HG03521 (cell line): ENCODE measurements around the gene MAML2.
A peak's percentile ranks its signal among the peaks of the same experiment; 100 is the strongest.

Experiments
- ATAC-seq: cut with Tn5 transposase; IDR thresholded peaks from one replicate; pipeline ENCODE4 v1.9.1; 2021; ENCODE audit warnings: mild to moderate bottlenecking, moderate library complexity; ENCODE audit not compliant: unreplicated experiment

Gene MAML2

DNA sequence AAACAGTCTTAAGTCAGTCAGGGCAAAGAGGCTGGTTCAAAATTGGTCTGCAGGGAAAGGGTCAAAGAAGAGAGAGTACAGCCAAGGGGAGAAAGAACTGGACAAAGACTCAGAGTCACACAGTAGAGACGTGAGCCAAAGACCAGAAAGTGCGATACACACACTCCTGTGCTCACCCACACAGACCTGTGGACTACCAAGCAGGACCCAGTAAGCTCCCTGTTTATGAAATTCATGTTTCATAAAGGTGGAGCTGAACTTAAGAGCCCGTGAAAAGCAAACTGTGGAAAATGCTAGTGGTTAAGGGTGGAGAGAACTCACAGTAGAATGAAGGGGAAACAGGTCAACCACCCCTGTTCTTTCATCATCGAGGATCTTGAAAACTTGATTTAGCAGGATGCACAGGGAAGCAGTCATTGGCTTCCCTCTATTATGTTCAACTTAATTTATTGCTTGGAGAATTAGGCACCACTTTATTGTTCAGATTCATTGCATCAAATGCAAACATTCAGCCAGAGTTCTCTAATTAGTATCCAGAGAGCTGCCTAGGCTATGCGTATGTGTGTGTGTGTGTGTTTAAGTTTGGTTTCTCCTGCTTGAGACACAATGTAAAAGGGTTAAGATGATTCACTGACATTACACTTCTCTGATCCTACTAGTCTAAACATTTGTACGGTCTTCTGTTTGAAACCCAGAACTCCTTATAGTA lies 258.2 kb downstream of the MAML2 start:
- no peak for ATAC-seq

DNA sequence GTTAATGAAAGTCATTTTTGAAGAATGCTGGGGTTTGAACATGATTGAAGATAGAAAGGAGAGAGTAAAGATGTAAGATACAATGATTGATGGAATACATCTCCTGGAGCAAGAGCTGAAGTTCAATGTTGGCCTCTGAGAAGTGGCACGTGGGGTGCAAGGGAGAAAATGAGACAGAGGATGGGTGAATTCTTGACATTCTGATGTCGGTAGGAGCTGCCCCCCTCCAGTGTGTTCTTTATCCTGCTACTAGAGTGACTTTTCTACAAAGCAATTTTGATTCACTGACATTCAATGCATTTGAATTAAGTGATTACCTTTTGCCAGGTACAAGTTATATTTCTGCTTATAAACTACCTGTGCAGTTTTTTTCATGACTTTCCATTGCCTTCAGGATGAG lies 260.1 kb downstream of the MAML2 start:
- ATAC-seq = no peak

DNA sequence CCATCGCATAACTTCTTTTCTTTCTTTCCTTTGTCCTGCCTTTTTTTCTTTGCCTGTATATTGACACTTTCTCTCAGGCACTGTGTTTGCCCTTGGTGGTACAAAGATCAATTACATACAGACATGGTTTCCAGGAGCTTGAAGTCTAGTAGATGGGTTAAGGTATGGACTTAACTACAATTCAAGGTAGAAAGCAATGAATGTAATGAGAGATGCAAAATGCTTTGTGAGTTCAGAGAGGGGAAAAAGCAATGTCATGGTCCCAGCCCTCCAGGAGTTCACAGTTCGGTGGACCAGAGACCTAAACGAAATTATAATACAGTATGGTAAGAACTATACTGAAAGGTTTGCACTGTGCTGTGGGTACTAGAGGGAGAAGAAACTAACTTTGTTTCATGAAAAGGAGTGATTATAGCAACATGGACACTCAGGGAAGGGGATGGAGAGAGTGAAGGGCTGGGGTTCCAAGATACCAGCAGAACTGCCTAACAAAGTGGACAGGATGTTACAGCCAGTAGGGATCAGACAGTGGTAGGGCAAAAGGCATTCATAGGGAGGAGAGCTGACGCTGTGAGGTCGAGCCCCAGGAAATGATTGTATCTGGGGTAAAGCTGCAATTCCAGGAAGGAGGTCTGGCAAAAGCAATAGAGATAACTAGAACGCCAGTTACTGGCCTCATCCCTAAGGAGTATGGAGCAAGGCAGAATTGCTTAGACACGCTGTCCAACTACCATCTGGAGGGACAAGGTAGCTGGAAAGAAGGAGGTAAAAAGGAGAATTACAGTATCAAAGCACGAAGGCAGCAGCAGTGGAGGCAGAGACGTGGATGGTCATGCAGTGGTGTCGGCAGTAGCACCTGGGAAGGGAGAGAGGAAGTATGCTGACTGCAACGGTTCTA lies 260.7 kb downstream of the MAML2 start:
- no peak for ATAC-seq

DNA sequence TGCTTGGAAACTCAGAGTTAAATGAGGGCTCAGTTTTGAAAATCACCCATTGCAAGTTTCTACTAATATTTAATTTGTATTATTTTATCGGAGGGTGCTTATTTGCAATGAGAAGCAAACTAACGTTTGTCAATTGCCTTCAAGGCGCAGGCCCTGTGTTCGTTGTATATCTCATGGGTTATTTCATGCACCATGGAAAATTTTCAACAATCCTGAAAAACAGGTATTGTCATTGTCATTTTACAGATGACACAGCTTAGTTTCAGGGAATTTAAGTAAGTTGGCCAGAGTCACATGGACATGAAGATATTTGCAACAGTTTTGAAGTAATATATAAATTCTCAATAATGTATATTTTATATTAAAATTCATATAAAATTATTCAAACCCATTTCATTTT lies 261.4 kb downstream of the MAML2 start:
- no peak for ATAC-seq

DNA sequence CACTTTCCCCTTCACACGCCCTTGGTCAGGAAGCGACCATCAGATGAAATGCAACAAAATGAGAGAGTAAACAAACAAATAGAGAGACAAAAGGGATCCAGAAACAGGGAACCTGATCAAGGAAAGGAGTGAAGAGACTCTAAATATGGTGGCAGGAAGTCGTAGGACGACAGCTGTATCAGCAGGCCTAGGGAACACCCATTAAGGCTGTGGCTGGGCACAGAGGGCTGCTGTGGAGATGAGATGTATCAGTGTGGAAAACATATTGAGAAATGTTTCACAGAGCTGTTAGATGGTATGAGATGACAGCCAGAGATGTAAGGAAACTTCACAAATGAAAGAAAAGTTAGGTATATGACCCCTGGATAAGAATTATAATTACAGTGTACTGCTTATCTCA lies 263.3 kb downstream of the MAML2 start:
- no peak for ATAC-seq

DNA sequence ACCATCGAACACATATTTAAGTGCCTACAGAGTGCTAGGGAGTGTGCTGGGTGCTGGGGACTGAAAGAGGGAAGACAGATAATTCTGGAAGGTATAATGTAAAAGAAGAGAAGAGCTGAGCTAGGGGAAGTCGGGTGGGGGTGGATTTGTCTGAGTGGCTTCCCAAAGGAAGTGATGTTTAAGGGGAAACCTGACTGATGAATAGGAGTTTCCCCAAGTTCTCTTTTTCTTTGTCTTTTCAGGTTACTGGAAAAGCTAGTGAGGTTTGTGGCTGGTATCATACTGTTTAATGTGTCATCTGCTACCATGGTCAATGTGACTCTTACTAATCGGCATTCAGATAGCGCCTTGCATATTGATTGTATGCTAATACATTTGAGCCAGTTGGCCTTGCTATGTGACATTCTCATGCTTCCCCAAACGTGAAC lies 267.4 kb downstream of the MAML2 start:
- ATAC-seq = no peak

DNA sequence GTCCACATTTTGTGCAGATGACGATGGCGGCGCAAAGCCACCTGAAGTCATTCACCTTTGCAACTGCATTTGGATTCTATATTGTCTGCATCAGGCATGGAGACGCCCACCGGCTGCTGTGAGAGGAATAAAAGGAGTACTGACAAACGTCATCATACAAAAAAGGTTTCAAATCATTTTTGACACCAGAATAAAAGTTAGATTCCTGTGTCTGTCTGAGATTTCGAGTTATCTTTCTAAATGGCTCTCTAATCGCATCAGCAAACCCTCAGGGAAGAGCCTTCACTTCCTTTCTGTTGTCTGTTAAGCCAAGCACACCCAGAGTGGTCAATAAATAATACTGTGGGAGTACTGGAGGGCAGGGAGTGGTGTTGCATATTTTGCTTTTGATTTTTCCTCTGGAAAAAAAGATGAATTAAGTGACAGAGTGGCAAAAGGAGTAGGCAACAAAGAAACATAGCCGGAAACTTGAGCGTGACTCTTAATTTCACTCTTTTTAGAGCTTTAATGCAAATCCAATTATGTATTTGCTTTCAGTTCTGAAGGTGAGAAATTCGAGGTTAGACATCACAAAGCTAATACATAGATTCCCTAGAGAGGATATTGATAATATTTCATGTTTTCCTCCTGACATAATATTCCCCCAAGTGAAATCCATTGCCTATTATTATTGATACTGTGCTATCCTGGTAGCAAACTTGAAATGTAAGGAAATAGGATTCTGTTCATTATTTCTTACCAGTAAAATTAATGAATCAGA lies 268.3 kb downstream of the MAML2 start:
- ATAC-seq = peak; percentile 41

DNA sequence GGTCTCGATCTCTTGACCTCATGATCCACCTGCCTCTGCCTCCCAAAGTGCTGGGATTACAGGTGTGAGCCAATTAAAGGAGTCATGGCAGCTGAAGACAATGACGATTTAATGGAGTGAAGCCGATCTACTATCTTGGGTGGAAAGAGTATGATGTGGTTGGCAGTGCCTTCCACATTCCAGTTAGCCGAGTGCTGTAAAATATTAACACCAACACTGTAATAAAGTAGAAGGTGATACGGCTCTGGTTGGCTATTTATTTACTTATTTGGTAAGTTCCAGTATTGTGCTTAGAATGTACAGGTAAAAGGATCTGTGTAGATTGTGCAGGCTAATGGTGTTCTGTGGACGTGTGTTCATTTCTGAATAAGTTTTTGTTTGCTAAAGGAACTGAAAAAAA lies 269.5 kb downstream of the MAML2 start:
- ATAC-seq = no peak

DNA sequence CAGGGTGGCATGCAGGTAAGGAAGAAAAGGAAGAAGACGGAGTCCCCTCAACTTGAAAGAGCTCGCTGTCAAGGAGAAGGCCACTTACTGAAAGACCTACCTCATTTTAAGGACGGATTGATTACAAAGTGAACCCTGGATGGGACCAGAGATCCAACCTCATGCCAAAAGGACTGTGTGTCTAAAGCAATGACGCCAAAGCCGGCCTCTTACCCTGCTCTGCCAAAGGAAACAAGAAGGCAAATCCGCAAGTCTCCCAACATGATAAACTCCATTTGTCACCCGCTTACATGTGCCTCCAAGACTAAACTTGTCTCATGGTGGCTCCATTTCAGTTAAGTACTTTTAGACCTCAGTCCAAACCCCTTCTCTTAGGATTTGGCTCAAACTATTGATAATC lies 270.4 kb downstream of the MAML2 start:
- no peak for ATAC-seq

DNA sequence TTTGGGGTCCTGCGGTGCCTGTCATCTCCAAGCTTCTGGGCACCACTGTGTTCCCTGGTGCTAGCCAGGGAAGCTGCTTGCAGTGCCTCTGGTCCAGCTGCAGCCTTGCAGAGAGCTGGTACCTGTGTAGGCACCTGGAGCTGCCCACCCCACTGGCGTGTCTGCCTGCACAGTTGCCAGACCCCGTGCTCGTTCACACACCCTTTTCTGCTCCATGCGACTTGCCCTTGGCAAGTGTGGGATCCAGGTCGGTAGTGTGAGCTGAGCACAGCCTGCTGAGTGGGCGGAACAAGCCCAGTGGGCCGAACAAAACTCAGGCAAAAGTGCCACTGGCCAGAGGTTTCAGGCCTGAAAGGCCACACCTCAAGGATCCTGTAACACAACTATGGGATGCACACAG lies 272.5 kb downstream of the MAML2 start:
- ATAC-seq = no peak

DNA sequence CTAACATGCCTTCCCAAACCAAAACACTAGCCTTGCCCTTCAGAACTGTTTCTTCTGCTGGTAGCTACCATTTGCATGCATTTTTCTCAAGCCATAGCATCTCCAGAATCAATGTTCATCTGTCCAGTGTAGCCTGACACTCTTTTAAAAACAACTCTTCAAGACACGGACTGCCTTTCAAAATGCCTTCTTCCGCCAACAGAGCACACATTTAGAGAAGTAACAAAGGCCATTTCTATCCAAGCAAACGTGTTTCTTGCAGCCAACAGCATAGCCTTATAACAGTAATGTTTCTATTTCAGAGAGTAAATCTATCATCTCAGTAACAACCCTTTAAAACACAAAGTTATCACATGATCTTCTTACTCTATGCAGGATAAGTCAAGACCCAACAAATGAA lies 275.8 kb downstream of the MAML2 start:
- no peak for ATAC-seq

DNA sequence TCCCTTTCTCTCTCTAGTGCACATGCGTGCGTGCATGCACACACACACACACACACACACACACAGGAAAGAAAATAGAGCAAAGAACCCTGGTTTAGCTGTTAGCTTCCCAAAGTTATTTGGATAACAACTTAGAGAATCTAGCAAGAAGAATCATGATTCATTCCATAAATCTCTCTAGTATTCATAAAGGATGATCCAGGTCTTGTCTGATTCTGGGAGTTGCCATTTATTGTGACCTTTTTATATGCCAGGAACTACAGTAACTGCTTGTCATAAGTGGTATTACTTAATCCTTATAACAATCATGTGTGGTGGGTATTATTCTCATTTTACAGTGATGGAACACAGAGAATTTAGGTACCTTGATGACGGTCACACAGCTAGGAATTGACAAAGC lies 277.6 kb downstream of the MAML2 start:
- no peak for ATAC-seq

DNA sequence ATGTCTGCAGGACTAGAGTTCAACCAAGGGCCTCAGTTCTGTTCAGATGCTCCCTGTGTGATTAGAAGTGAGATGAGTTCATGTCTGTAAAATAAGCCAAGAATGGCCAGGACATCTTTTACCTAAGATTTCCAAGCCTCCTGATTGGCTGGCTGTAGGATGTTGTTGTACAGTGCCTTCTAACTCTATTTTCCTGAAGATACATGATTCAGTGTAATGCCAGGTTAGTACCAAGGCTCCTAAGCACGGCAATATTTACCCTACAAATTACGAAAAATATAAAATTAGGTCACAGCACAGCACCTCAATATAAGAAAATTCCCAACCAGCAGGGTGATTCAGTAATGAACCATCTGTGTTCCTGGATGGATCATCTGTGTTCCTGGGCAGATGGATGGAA lies 279.1 kb downstream of the MAML2 start:
- ATAC-seq = no peak

DNA sequence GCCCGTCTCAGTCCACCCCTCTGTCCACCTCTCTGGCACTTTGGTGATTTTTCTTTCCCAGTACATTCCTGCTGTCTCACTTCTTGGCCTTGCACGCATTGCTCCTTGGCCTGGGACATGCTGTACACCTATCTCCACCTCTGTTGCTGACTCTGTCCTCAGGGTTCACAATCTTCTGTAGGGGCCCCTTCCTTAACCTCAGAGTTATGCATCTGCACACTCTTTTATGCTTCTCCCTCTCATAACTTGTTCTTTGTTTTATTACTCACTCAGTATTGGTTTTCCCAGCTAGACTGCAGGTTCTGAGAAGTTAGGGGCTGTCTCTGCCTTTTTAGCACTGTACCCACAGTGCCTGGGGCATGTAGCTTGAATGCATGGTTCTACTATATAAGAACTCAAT lies 279.9 kb downstream of the MAML2 start:
- no peak for ATAC-seq

DNA sequence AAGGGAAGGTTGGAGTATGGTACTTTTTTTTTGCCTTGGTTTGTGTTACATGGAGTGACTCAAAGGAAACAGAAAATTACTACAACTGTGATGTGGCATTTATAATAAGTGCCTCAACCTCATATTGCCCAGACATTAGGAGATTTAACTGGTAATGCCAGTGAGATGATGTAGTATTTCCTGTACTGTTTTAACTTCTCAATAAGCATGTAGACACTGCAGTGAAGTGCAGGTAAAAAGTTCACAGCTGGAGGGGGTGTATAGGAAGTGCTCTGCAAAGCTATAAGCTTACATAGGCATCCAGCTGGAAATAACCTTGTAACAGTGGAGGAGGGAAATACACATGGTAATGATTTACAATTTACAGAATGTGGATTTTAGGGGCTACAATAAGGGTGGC lies 280.9 kb downstream of the MAML2 start:
- no peak for ATAC-seq

DNA sequence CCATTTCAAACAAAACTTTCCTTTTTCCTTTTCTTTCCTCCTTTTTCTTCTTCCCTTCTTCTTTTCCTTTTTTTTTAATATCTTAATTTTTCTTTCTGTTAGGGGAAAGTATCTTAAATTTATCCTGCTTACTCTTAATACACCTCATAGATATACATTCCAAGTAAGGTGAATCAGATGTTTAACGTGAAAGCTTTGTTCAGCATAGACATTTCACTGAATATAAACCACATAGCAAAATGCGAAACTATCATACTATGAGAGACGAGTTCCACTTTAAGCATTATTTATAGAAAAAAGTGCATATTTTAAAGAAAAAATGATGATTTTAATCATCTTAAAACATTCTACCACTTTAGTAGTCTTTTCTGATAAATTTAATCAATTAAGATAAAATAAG lies 281.3 kb downstream of the MAML2 start:
- ATAC-seq = no peak

DNA sequence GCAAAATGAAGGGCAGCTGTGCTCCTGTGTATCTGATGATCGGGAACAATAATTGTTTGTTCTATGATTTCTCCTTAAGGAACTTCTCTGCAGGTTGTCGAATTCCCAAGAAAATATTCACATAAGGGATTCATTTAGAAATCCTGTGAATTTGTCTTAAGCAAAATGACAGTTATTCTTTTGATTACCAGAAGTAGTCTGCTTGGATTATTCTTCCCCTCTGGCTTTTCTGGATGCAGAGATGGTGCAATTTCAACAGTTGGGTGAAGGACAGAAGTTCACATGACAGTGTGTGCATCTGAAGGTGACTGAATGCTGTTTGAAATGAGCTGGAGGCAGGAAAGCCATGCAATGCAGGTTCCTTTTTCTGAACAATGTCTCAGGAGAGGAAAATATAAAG lies 281.9 kb downstream of the MAML2 start:
- ATAC-seq = no peak

DNA sequence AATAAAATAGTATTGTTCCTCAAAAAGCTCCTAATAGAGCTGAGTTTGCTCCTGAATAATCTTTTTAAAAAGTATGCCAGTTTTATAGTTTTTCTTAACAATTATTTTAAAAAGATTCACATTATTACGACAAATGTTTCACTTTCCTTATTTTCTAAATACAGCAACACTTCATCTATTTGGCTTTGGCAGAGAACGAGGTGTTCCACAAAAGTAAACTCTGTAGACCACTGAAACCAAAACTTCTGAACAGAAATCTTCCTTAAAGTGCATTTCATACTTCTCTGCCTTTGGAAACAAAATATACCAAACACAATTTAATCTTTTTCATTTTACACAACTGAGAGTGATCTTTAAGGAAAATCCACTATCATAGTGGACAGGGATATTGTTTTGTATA lies 285.5 kb downstream of the MAML2 start:
- ATAC-seq = no peak

DNA sequence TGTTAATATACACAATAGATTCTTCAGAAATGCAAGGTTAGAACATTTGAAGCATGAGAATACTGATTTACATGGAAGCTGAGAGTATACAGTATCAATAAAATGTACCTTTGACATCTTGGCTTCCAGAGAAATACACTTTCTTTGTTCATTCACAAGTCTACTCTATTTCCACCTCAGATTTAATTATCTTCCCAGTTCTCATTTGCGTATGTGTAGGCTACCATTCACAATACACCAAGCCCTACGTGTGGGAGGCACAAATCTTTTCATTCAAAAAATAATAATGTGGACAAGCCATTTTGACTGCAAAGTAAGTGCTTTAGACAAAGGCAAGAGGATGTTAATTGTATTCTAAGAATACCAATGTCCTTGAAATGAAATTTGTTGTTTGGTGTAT lies 286.4 kb downstream of the MAML2 start:
- ATAC-seq = no peak

DNA sequence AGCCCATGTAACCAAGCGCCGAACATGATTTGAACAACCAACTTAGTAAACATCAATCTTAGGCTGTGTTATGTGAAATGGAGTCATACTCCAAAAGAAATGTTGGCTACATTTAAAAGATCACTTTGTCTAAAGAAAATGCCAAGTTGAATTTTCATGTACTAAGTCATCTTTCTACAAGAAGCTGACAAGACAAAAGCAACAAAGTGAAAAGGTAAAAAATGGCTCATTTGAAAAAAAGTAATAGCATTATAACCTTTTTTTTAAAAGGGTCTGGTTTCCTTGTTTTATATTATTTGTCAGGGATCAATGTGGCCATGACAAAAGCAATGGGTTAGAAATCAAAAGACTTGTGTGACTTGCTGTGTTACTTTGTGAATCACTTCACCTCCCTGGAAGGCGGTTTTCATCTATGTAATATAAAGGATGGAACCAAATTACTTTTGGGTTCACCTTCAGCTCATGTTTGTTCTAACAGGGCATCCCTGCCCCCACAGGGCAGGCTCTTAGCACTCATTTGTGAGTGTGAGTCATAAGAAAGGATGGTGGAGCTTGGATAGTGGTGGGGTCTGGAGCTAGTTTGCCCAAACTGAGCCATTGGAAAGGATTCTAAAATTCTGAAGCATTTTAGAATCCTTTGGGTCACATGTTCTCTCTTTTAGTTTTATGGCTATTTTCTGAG lies 287.1 kb downstream of the MAML2 start:
- ATAC-seq = no peak
